Subcutaneous abdominal adipose tissue (tissue), 5 donors: ENCODE results near the gene OSBPL9.

Experiments used
- H3K27ac ChIP-seq: one replicate; pipeline ENCODE4 v1.7.0; 2013; ENCODE audit warnings: low read depth, mild to moderate bottlenecking, inconsistent platforms, low read length, moderate library complexity
- H3K27me3 ChIP-seq, 5 donors: one replicate each; pipeline ENCODE4 v1.7.0; 2013; ENCODE audit warnings: low read length in 5 of 5, inconsistent platforms in 1 of 5; ENCODE audit not compliant: control insufficient read depth in 5 of 5, insufficient read depth in 4 of 5
- H3K36me3 ChIP-seq, 5 donors: one replicate each; pipeline ENCODE4 v1.7.0; 2013; ENCODE audit warnings: low read length in 5 of 5; ENCODE audit not compliant: control insufficient read depth in 5 of 5, insufficient read depth in 5 of 5
- H3K4me1 ChIP-seq, 5 donors: one replicate each; pipeline ENCODE4 v1.7.0; 2013; ENCODE audit warnings: low read length in 5 of 5, mild to moderate bottlenecking in 3 of 5, moderate library complexity in 1 of 5; ENCODE audit not compliant: control insufficient read depth in 5 of 5, insufficient read depth in 5 of 5
- H3K4me3 ChIP-seq, 5 donors: one replicate each; pipeline ENCODE4 v1.7.0; 2013; ENCODE audit warnings: low read length in 5 of 5, low read depth in 1 of 5
- H3K9ac ChIP-seq, 5 donors: one replicate each; pipeline ENCODE4 v1.7.0; 2013; ENCODE audit warnings: low read length in 5 of 5, mild to moderate bottlenecking in 4 of 5, moderate library complexity in 3 of 5
- H3K9me3 ChIP-seq, 5 donors: one replicate each; pipeline ENCODE4 v1.7.0; 2013; ENCODE audit warnings: low read length in 5 of 5; ENCODE audit not compliant: control insufficient read depth in 5 of 5
- donor health status: healthy.
- donor health status: healthy.
- donor health status: healthy.
- donor health status: healthy.
- donor health status: healthy.

OSBPL9 gene

GRCh38 chr1:51631747-51632146 lies 14.9 kb downstream of the OSBPL9 start:
- Histone ChIP-seq H3K9ac (no peak overlapping the region), H3K4me1 (peaks cover 0 to 4% (median 0%) of the 10 kb centered on the region in 5 donors), H3K4me3 (no peak overlapping the region), H3K9me3 (no peaks in the 10 kb centered on the region), H3K36me3 (no peaks in the 10 kb centered on the region), H3K27me3 (no peaks in the 10 kb centered on the region), H3K27ac (no peak overlapping the region)

DNA sequence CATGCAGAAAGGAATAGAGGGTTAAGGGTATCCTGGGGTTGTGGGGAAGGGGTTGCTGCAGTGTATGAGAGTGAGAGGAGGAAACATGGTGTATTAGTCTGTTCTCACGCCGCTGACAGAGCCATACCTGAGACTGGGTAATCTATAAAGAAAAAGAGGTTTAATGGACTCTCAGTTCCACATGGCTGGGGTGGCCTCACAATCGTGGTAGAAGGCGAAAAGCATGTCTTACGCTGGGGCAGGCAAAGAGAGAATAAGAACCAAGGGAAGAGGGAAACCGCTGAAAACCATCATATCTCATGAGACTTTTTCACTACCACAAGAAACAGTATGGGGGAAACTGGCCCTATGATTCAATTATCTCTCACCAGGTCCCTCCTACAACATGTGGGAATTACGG lies 17.7 kb downstream of the OSBPL9 start:
- H3K4me1 ChIP-seq, result peaks cover 0 to 4% (median 0%) of the 10 kb centered on the region in 5 donors
- no peaks in the 10 kb centered on the region for H3K27me3 ChIP-seq
- H3K4me3 ChIP-seq, result no peak overlapping the region
- no peak overlapping the region for H3K27ac ChIP-seq
- H3K36me3 ChIP-seq, result no peaks in the 10 kb centered on the region
- no peaks in the 10 kb centered on the region for H3K9me3 ChIP-seq
- H3K9ac ChIP-seq, result no peak overlapping the region

GRCh38 chr1:51635615-51636014 lies 18.7 kb downstream of the OSBPL9 start:
- H3K9me3 ChIP-seq, result no peaks in the 10 kb centered on the region
- no peaks in the 10 kb centered on the region for H3K36me3 ChIP-seq
- H3K27ac ChIP-seq, result no peak overlapping the region
- H3K9ac ChIP-seq, result no peak overlapping the region
- no peaks in the 10 kb centered on the region for H3K27me3 ChIP-seq
- peaks cover 0 to 13% (median 1%) of the 10 kb centered on the region in 5 donors for H3K4me1 ChIP-seq
- no peak overlapping the region for H3K4me3 ChIP-seq

- Histone ChIP-seq H3K9me3 (no peaks in the 10 kb centered on the region), H3K27me3 (no peaks in the 10 kb centered on the region), H3K4me3 (no peak overlapping the region), H3K9ac (no peak overlapping the region), H3K36me3 (no peaks in the 10 kb centered on the region), H3K27ac (no peak overlapping the region), H3K4me1 (peaks cover 0 to 18% (median 6%) of the 10 kb centered on the region in 5 donors)
Observed at GRCh38 chr1:51636191-51636590, 19.3 kb downstream of the OSBPL9 start.

- H3K9ac ChIP-seq, result no peak overlapping the region
- H3K27ac ChIP-seq, result no peak overlapping the region
- no peaks in the 10 kb centered on the region for H3K9me3 ChIP-seq
- H3K4me3 ChIP-seq, result no peak overlapping the region
- H3K36me3 ChIP-seq, result no peaks in the 10 kb centered on the region
- H3K4me1 ChIP-seq, result peaks cover 0 to 24% (median 10%) of the 10 kb centered on the region in 5 donors
- no peaks in the 10 kb centered on the region for H3K27me3 ChIP-seq
Observed at GRCh38 chr1:51636764-51637522, 20.1 kb downstream of the OSBPL9 start.

GRCh38 chr1:51638350-51638749 lies 21.5 kb downstream of the OSBPL9 start:
- H3K9me3 ChIP-seq, result no peaks in the 10 kb centered on the region
- no peaks in the 10 kb centered on the region for H3K36me3 ChIP-seq
- H3K27me3 ChIP-seq, result no peaks in the 10 kb centered on the region
- no peak overlapping the region for H3K27ac ChIP-seq
- no peak overlapping the region for H3K4me3 ChIP-seq
- H3K9ac ChIP-seq, result no peak overlapping the region
- H3K4me1 ChIP-seq, result peaks cover 0 to 35% (median 23%) of the 10 kb centered on the region in 5 donors

DNA sequence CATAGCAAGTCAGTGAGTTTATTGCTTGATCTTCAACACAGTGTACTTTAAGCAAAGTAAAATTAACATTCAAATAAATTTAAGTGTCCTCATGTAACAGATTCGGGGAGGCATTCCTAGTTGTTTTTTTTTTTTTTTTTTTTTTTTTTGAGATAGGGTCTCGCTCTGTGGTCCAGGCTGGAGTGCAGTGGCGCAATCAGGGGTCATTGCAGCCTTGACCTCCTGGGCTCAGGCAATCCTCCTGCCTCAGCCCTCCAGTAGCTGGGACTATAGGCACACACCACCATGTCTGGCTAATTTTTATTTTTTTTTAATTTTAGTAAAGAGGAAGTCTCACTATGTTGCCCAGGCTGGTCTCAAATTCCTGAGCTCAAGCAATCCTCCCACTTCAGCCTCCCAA lies 22.8 kb downstream of the OSBPL9 start:
- Histone ChIP-seq H3K27ac (no peak overlapping the region), H3K9ac (no peak overlapping the region), H3K9me3 (no peaks in the 10 kb centered on the region), H3K27me3 (no peaks in the 10 kb centered on the region), H3K36me3 (no peaks in the 10 kb centered on the region), H3K4me3 (no peak overlapping the region), H3K4me1 (peaks cover 0 to 44% (median 32%) of the 10 kb centered on the region in 5 donors)

DNA sequence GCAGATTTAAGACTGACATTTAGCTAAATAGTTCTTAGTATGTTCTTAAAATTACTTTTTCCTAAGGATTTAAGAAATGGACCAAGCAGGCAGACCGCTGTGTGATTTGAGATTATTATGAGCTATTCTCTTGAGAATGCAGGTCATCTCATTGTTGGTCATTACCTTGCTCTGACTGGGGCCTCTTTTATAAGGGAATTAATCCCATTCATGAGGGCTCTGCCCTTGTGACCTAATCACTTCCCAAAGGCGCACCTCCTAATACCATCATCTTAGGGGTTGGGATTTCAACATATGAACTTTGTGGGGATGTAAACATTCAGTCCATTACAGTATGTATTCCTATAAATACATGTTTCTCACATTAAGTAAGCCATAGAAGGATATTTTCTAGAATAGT lies 24.2 kb downstream of the OSBPL9 start:
- Histone ChIP-seq H3K9ac (no peak overlapping the region), H3K27ac (no peak overlapping the region), H3K4me3 (no peak overlapping the region), H3K4me1 (peaks cover 0 to 46% (median 34%) of the 10 kb centered on the region in 5 donors), H3K27me3 (no peaks in the 10 kb centered on the region), H3K36me3 (no peaks in the 10 kb centered on the region), H3K9me3 (no peaks in the 10 kb centered on the region)

GRCh38 chr1:51642739-51643142 lies 25.8 kb downstream of the OSBPL9 start:
- Histone ChIP-seq H3K9ac (peak overlapping the region in 1 of 5 donors; percentile 72), H3K36me3 (no peaks in the 10 kb centered on the region), H3K4me1 (peaks cover 0 to 42% (median 34%) of the 10 kb centered on the region in 5 donors), H3K4me3 (no peak overlapping the region), H3K27ac (peak overlapping the region; percentile 86), H3K9me3 (no peaks in the 10 kb centered on the region), H3K27me3 (no peaks in the 10 kb centered on the region)

- Histone ChIP-seq H3K9me3 (no peaks in the 10 kb centered on the region), H3K27me3 (no peaks in the 10 kb centered on the region), H3K4me1 (peaks cover under 1 to 48% (median 41%) of the 10 kb centered on the region in 5 donors), H3K9ac (peak overlapping the region in 1 of 5 donors; percentile 57), H3K36me3 (no peaks in the 10 kb centered on the region), H3K27ac (peak overlapping the region; percentile 86), H3K4me3 (no peak overlapping the region)
Observed at GRCh38 chr1:51643362-51643761, 26.5 kb downstream of the OSBPL9 start.
